HUES6 (cell line): Measurements from ENCODE around the gene RASA1.

Experiments
- H3K27ac ChIP-seq: 2 replicates; pipeline ENCODE4 v1.7.0; 2013; ENCODE audit warnings: low read depth, mild to moderate bottlenecking, low read length, inconsistent platforms
- H3K27me3 ChIP-seq: 2 replicates; pipeline ENCODE4 v1.6.1; 2013; ENCODE audit warnings: low read length; ENCODE audit not compliant: control insufficient read depth, insufficient read depth
- H3K36me3 ChIP-seq: 2 replicates; pipeline ENCODE4 v1.6.1; 2013; ENCODE audit warnings: low read length; ENCODE audit not compliant: control insufficient read depth, insufficient read depth
- H3K4me1 ChIP-seq: 2 replicates; pipeline ENCODE4 v1.6.1; 2013; ENCODE audit warnings: low read length; ENCODE audit not compliant: control insufficient read depth, insufficient read depth
- H3K4me3 ChIP-seq: 2 replicates; pipeline ENCODE4 v1.5.1; 2013; ENCODE audit warnings: low read depth, low read length
- H3K9ac ChIP-seq: one replicate; pipeline ENCODE4 v1.6.1; 2013; ENCODE audit warnings: mild to moderate bottlenecking, low read length
- H3K9me3 ChIP-seq: 2 replicates; pipeline ENCODE4 v1.6.1; 2013; ENCODE audit warnings: low read depth, low read length; ENCODE audit not compliant: control insufficient read depth, insufficient read depth

The RASA1 gene

DNA sequence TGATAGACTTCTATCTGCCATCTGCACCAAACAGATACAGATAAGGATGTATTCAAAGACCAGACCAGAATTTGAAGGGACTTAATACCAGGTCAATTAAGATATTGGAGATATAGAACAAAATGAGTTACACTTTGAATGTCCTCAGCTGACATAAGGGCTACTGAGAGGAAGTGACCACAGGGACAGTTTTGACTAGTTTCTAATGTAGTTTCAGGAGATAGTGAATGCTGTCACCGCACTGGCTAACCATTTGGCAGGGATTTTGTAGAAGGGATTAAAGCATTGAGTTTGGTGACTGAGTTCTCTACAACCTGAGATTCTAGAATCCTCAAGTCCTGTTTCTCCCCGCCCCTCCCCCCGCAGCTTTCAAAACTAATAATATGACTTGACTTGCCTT, 122.4 kb downstream of the RASA1 start:
- no peak overlapping the region for H3K9ac ChIP-seq
- no peak overlapping the region for H3K4me3 ChIP-seq
- H3K27me3 ChIP-seq, result no peaks in the 10 kb centered on the region
- no peaks in the 10 kb centered on the region for H3K9me3 ChIP-seq
- no peak overlapping the region for H3K27ac ChIP-seq
- no peaks in the 10 kb centered on the region for H3K4me1 ChIP-seq
- H3K36me3 ChIP-seq, result peaks cover 97% of the 10 kb centered on the region

DNA sequence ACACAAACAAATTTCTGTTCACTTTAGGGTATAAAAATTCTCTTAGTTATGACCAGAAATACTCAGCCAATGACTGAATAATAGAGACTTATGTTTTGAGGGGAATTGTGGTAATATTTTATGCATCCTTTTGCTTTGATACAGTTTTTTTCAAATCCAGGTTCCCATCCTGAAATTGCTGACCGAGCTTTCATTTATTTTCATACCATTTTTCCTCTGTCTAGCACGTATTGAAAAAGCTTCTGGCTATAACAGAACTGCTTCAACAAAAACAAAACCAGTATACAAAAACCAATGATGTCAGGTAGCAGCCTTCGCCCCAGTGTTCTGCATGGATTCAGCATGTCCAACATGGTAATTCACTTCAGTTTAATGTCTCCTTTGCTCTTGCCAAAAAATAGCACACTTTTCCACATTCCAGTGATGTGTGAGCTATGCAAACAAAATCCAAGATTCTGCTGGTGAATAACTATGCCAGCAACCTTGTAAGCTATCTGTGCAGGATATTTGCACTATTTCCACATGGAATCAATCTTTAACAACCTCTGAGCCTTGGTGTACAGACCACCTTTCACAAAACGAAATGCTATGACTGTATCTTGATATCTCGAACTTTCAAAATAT, 123.0 kb downstream of the RASA1 start:
- no peak overlapping the region for H3K27ac ChIP-seq
- H3K9ac ChIP-seq, result no peak overlapping the region
- no peaks in the 10 kb centered on the region for H3K4me1 ChIP-seq
- H3K36me3 ChIP-seq, result peaks cover 98% of the 10 kb centered on the region
- H3K27me3 ChIP-seq, result no peaks in the 10 kb centered on the region
- H3K4me3 ChIP-seq, result no peak overlapping the region
- no peaks in the 10 kb centered on the region for H3K9me3 ChIP-seq

DNA sequence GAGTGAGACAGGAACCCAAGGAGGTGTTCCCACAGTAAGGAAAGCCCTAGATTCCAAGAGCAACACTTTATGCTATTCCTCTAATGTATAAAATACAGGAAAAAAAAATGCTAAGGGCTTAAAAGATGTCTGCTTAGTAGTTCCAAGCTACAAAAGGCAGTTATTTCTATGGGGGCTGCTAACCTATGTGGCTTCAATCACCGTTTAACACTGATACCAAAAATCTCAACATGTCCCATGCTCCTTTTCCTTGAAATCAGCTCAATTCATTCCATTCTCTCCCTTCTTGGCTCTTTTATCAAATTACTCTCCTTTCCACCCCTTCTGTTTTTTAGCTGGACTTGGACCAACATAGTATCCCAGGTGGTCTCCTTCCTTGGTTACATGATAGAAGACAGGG, 124.5 kb downstream of the RASA1 start:
- Histone ChIP-seq H3K9me3 (no peaks in the 10 kb centered on the region), H3K4me3 (no peak overlapping the region), H3K4me1 (no peaks in the 10 kb centered on the region), H3K36me3 (peaks cover 96% of the 10 kb centered on the region), H3K27me3 (no peaks in the 10 kb centered on the region), H3K27ac (no peak overlapping the region), H3K9ac (no peak overlapping the region)

DNA sequence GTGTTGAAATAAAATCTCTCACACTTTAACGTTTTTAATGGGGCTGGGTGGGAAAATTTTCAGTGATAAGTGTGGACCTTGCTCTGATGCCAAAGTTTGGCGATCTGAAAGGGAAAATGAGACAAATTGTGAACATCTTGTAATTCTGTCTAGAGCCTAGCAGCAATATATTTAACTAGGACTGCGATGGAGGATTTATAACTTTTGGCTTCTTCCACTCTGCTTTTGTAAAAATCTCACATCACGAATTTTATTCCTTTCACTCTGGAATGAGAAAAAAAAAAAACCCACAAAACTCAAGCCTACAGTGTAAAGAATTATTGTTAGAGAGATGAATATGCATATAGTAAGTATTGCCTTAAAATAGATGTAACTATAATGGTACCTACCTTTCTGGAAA, 125.1 kb downstream of the RASA1 start:
- Histone ChIP-seq H3K27ac (no peak overlapping the region), H3K9me3 (no peaks in the 10 kb centered on the region), H3K36me3 (peaks cover 96% of the 10 kb centered on the region), H3K9ac (no peak overlapping the region), H3K4me3 (no peak overlapping the region), H3K27me3 (no peaks in the 10 kb centered on the region), H3K4me1 (no peaks in the 10 kb centered on the region)

DNA sequence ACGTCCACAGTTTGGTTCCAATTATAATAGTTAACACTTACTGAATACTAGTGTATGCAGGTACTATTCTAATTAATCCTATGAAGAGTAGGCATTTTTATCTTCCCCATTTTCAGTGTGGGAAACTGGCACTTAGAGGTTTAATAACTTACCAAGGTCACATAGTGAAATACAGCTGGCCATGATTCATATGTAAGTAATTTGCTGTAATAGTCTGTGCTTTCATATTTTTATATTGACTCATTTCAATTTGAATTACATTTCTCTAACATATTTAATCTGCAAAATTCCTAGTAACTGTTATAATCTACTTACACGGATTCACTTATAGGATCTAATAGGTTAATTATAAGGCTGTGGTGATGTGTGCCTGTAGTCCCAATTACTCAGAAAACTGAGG, 125.6 kb downstream of the RASA1 start:
- H3K9ac ChIP-seq, result no peak overlapping the region

DNA sequence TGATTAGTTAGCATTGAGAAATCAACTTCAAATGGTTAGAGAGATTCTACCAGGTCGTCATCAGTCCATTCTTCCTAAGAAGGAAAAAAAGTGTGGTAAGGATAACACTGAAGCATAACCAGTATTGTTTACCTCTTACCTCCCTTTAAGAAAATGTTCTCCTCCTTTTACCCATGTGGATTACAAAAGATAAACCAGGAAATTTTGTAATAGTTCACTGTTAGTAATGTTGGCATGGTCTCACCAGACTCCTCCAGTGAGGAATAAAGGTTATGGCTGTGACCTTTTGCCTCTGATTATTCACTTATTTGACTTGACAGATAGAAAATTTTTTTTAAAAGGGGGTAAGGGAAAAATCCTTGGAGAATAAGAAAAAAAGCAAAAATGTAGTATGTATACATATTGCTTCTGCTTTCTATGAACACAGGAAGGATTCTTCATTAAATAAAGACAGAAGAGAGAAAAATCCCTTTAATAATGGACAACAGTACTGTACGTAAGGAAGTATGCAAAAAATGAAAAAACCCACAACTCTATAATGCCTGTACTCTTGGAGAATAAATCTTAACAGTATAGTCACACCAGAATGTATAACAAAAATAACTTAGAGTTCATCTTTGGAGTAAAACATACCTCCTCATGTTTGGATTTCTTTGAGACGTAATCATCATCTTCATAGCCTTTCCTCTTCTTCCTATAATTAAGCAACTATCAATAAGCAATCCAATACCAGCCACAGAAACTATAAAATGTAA, 126.9 kb downstream of the RASA1 start:
- H3K27ac ChIP-seq, result no peak overlapping the region
- H3K27me3 ChIP-seq, result no peaks in the 10 kb centered on the region
- peaks cover 96% of the 10 kb centered on the region for H3K36me3 ChIP-seq
- H3K9ac ChIP-seq, result no peak overlapping the region
- H3K9me3 ChIP-seq, result no peaks in the 10 kb centered on the region
- H3K4me3 ChIP-seq, result no peak overlapping the region
- no peaks in the 10 kb centered on the region for H3K4me1 ChIP-seq

More for the DNA sequence above, 125.6 kb downstream of the RASA1 start:
- peaks cover 95% of the 10 kb centered on the region for H3K36me3 ChIP-seq
- no peak overlapping the region for H3K27ac ChIP-seq
- no peaks in the 10 kb centered on the region for H3K27me3 ChIP-seq
- H3K4me3 ChIP-seq, result no peak overlapping the region
- no peaks in the 10 kb centered on the region for H3K9me3 ChIP-seq
- H3K4me1 ChIP-seq, result no peaks in the 10 kb centered on the region

DNA sequence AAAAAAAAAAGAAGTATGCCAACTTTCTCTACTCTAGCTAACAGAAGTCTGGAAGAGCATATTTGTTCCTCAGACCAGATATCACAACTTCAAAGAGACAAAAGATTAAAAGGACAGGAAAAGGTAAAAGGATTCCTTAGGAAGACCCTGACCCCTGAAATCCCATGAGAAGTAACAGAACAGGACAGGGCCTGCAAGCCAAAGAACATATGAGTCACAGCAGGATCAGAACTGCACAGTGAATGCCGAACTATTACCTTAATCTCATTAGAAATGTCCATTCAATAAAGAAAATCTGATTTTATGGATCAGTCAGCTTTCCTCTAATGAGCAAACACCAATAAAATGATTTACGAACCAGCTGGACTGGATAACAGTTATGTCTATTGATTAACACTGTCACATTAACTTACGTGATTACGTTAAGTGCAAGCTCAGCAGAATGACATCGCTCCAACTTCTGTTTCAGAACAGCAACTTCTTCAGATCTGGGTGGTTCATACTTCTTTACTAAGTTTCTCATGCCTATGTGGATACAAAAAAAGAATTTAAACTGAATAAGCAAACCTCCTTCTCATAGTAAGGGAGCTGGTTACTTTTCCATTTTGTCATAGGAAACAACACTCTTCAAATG, 131.4 kb downstream of the RASA1 start:
- peaks cover 96% of the 10 kb centered on the region for H3K36me3 ChIP-seq
- no peak overlapping the region for H3K9ac ChIP-seq
- no peaks in the 10 kb centered on the region for H3K4me1 ChIP-seq
- no peaks in the 10 kb centered on the region for H3K27me3 ChIP-seq
- H3K9me3 ChIP-seq, result no peaks in the 10 kb centered on the region
- H3K4me3 ChIP-seq, result no peak overlapping the region
- H3K27ac ChIP-seq, result no peak overlapping the region

DNA sequence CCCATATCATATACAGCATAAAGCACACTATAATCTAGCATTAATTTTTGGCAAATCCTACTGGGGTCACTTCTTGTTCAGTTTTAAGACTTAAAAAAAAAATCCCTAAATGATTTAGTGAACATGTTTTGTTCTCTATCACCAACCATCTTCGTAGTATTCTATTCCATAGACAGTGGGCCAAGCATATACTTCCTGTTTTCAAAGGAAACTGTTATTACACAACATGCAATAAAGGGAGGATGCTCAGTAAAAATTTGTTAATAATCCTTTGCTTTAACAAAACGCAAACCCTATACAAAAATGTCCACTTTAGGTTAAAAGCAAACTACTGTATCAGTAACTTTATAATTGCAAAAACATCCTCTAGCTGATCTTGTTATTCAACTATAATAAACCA, 132.0 kb downstream of the RASA1 start:
- Histone ChIP-seq H3K36me3 (peaks cover 96% of the 10 kb centered on the region), H3K9ac (no peak overlapping the region), H3K9me3 (no peaks in the 10 kb centered on the region), H3K4me3 (no peak overlapping the region), H3K27ac (no peak overlapping the region), H3K4me1 (no peaks in the 10 kb centered on the region), H3K27me3 (no peaks in the 10 kb centered on the region)

DNA sequence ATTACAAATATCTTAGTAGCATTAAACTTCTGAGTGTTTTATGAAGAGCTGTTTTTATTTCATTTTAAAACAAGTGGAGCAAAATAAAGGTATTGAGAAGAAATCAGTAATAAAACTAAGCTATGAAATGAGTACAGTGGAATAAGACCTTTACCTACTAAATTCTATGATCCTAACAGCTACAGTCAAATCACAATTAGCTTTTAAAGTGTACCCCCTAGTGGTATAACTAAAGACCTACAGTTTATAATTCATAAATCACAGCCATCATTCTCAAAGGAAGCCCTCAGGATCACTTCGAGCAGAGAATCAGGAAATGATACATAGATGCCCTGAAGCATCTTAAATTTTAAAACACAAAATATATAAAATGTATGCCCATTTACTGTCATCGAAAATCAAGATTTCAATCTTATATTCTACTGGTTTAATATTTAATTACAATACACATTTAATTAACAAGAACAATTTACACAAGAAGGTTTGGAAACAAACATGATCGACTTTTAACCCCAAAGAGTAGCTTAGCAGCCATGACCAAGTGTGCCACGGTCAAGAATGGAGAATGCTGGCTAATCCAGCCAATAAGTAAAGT, 132.7 kb downstream of the RASA1 start:
- H3K36me3 ChIP-seq, result peaks cover 96% of the 10 kb centered on the region
- H3K9ac ChIP-seq, result no peak overlapping the region
- no peak overlapping the region for H3K27ac ChIP-seq
- H3K4me3 ChIP-seq, result no peak overlapping the region
- H3K4me1 ChIP-seq, result no peaks in the 10 kb centered on the region
- H3K9me3 ChIP-seq, result no peaks in the 10 kb centered on the region
- no peaks in the 10 kb centered on the region for H3K27me3 ChIP-seq

DNA sequence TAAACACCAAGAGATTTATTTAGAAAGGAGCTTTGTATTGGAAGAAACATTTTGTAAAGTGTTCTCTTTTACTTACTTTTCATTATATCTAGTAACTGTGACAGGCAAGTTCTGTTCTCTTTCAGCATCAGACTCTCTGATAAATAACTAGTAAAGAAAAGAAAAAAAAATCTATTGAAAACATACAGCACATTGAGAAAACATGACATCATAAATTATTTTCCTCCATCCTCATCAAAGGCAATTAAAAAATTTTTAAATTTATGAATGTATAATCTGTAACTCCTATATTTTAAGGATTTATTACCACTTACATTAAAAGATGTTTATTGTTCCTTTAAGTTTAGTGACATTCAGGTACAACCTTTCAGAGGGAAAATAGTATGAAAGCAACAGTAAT, 133.9 kb downstream of the RASA1 start:
- H3K27me3 ChIP-seq, result no peaks in the 10 kb centered on the region
- H3K9ac ChIP-seq, result no peak overlapping the region
- H3K36me3 ChIP-seq, result peaks cover 97% of the 10 kb centered on the region
- no peaks in the 10 kb centered on the region for H3K4me1 ChIP-seq
- no peak overlapping the region for H3K4me3 ChIP-seq
- H3K9me3 ChIP-seq, result no peaks in the 10 kb centered on the region
- no peak overlapping the region for H3K27ac ChIP-seq

DNA sequence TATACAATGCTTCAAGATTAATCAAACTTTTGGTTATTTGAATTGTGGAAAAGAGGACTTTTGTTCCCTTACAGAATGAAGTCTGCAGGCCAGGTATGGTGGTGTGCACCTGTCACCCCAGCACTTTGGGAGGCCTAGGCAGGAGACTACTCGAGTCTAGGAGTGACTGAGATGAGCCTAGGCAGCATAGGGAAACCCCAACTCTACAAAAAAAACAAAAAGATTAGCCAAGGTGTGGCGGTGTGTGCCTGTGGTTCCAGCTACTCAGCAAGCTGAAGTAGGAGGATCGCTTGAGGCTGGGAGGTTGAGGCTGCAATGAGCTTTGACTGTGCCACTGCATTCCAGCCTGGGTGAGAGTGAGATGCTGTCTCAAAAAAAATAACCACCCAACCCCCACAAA, 135.7 kb downstream of the RASA1 start:
- H3K36me3 ChIP-seq, result peaks cover 97% of the 10 kb centered on the region
- no peaks in the 10 kb centered on the region for H3K4me1 ChIP-seq
- no peak overlapping the region for H3K9ac ChIP-seq
- H3K9me3 ChIP-seq, result no peaks in the 10 kb centered on the region
- H3K4me3 ChIP-seq, result no peak overlapping the region
- H3K27me3 ChIP-seq, result no peaks in the 10 kb centered on the region
- H3K27ac ChIP-seq, result no peak overlapping the region
